COR-L47 (cell line): ENCODE measurements around the gene PPID.
"Not testable (repeated sequence)": the region's sequence is repeated elsewhere in the genome, so short reads cannot be mapped to it uniquely, and the experiment has no call there.

ENCODE experiments used
- DNase-seq: peaks from one replicate; lab custom pipeline; 2025; lab: John Stamatoyannopoulos, UW

The PPID gene

GRCh38 chr4:158666892-158667291, 56.3 kb downstream of the PPID start:
- no peak for DNase-seq

- no peak for DNase-seq
These were observed 58.4 kb downstream of the PPID start for GRCh38 chr4:158664806-158665205.

- DNase-seq = not testable (repeated sequence)
These were observed 59.2 kb downstream of the PPID start for GRCh38 chr4:158663707-158664625.

DNA sequence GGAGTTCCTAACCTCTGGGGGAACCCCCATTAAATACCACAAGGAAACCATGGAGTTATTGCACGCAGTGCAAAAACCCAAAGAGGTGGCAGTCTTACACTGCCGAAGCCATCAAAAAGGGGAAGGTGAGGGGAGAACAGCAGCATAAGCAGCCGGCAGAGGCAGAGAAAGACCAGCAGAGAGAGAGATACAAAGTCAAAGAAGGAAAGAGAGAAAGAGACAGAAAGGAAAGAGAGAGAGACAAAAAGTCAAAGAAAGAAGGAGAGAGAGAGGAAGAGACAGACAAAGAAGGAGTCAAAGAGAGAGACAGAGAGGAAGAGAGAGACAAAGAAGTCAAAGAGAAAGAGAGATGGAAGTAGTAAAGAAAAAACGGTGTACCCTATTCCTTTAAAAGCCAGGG, 59.9 kb downstream of the PPID start:
- not testable (repeated sequence) for DNase-seq
